Glutamatergic neuron (in vitro differentiated cells): ENCODE measurements around the gene CENPU. TPM values are rescaled to one million over a fixed set of nuclear protein-coding genes. Genes with fewer than 3 reads are reported as not detected.

Experiments used
- DNase-seq: peaks from one replicate; pipeline ENCODE4 v3.0.0; 2022
- H3K27ac Mint-ChIP-seq: one replicate; pipeline ENCODE4 v1.8.0; 2020; ENCODE audit warnings: mild to moderate bottlenecking, mixed read lengths, inconsistent platforms; ENCODE audit not compliant: unreplicated experiment
- H3K27me3 Mint-ChIP-seq: one replicate; pipeline ENCODE4 v1.8.0; 2020; ENCODE audit warnings: mild to moderate bottlenecking, moderate library complexity, mixed read lengths, inconsistent platforms; ENCODE audit not compliant: unreplicated experiment
- H3K36me3 Mint-ChIP-seq: one replicate; pipeline ENCODE4 v1.8.0; 2020; ENCODE audit warnings: mild to moderate bottlenecking, mixed read lengths, inconsistent platforms; ENCODE audit not compliant: unreplicated experiment
- H3K4me1 Mint-ChIP-seq: one replicate; pipeline ENCODE4 v1.8.0; 2020; ENCODE audit warnings: mild to moderate bottlenecking, low read depth, mixed read lengths, inconsistent platforms; ENCODE audit not compliant: unreplicated experiment
- H3K4me3 Mint-ChIP-seq: one replicate; pipeline ENCODE4 v1.8.0; 2020; ENCODE audit warnings: mild to moderate bottlenecking, mixed read lengths, inconsistent platforms; ENCODE audit not compliant: unreplicated experiment
- H3K9me3 Mint-ChIP-seq: one replicate; pipeline ENCODE4 v1.8.0; 2020; ENCODE audit warnings: mild to moderate bottlenecking, moderate library complexity, mixed read lengths, inconsistent platforms; ENCODE audit not compliant: unreplicated experiment
- CTCF ChIP-seq: fragments of 200-600 bp; sonication (generic); IDR thresholded peaks from one replicate; pipeline ENCODE4 v1.5.0; 2021; ENCODE audit not compliant: partially characterized antibody, unreplicated experiment
- total RNA-seq: library from RNA; stranded (reverse); fragmentation: NEBNext Ultra II Directional; extraction: Animal tissue kit (Norgen Biotek cat#: 25700); gene quantifications from one replicate; pipeline ENCODE4 v1.2.1, GENCODE V29; 2021; ENCODE audit not compliant: unreplicated experiment

The CENPU gene
- total RNA-seq, 1 donor from 2014 or later: 18.0 TPM

DNA sequence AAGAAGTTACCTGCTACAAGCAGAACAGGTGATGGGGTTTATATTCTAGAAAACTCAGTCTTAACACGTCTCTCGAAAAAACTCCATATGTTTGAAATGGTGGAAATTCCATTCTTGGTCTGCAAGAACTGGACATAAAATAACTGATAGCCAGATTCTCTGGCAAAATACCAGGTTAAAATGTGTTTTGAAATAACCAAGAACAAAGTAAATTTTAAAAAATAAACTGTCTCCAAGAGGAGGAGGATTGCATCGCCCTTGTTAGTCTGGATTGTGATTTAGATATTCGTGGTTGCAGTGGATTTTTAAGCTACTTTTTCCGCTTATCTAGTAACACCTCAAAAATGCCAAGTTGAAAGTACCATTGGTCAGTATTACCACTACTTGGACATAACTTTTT, 40.8 kb downstream of the CENPU start:
- no peak for DNase-seq
- no peak overlapping the region for H3K4me3 Mint-ChIP-seq
- peaks cover 2% of the 10 kb centered on the region for H3K9me3 Mint-ChIP-seq
- TF ChIP-seq CTCF: no peak
- H3K4me1 Mint-ChIP-seq: no peaks in the 10 kb centered on the region
- no peaks in the 10 kb centered on the region for H3K27me3 Mint-ChIP-seq
- H3K36me3 Mint-ChIP-seq: no peaks in the 10 kb centered on the region
- no peak overlapping the region for H3K27ac Mint-ChIP-seq

- no peak for TF ChIP-seq CTCF
- no peak for DNase-seq
- no peak overlapping the region for H3K27ac Mint-ChIP-seq
- no peak overlapping the region for H3K4me3 Mint-ChIP-seq
- no peaks in the 10 kb centered on the region for H3K9me3 Mint-ChIP-seq
- no peaks in the 10 kb centered on the region for H3K36me3 Mint-ChIP-seq
- no peaks in the 10 kb centered on the region for H3K4me1 Mint-ChIP-seq
- no peaks in the 10 kb centered on the region for H3K27me3 Mint-ChIP-seq
Measured at GRCh38 chr4:184689681-184690080, 44.2 kb downstream of the CENPU start.

DNA sequence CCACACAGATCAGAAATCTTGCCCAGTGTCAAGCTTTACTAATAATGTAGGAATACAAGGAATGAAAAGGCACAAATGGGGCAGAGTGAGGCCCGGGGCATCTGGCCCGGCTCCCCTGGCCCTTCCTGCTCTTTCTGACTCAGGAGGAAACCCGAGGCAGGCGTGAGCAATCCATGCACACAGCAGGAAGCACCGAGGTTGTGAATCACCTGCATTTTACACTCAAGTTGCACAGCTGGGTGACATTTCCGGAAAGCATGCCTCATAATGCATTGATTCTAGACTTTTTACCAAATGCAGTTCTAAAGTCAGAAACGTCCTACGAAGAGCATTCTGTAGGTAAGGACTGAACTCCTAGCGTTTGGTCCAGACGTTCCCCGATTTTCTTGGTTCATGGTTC, 45.4 kb downstream of the CENPU start:
- Mint-ChIP-seq H3K27me3 (no peaks in the 10 kb centered on the region), H3K36me3 (no peaks in the 10 kb centered on the region), H3K27ac (no peak overlapping the region), H3K4me3 (no peak overlapping the region), H3K4me1 (no peaks in the 10 kb centered on the region), H3K9me3 (no peaks in the 10 kb centered on the region)
- no peak for DNase-seq
- no peak for TF ChIP-seq CTCF

- H3K27ac Mint-ChIP-seq: no peak overlapping the region
- no peaks in the 10 kb centered on the region for H3K4me1 Mint-ChIP-seq
Measured at GRCh38 chr4:184688005-184688404, 45.9 kb downstream of the CENPU start.

More at GRCh38 chr4:184688005-184688404, 45.9 kb downstream of the CENPU start:
- Mint-ChIP-seq H3K4me3 (no peak overlapping the region), H3K36me3 (no peaks in the 10 kb centered on the region), H3K27me3 (no peaks in the 10 kb centered on the region), H3K9me3 (no peaks in the 10 kb centered on the region)
- DNase-seq: no peak
- TF ChIP-seq CTCF: no peak
